Astrocyte (in vitro differentiated cells and primary cell): Measurements from ENCODE around the gene SCAMP4.

Source experiments
- CTCF ChIP-seq: IDR thresholded peaks from 2 replicates; pipeline ENCODE4 v1.5.1; 2011; ENCODE audit warnings: low read depth, mild to moderate bottlenecking, inconsistent platforms, low read length, moderate library complexity; ENCODE audit not compliant: insufficient read depth
- EZH2 ChIP-seq: IDR thresholded peaks from 2 replicates; pipeline ENCODE4 v1.6.1; 2012; ENCODE audit warnings: mild to moderate bottlenecking, low read length, inconsistent platforms; ENCODE audit not compliant: insufficient read depth

- TF ChIP-seq EZH2, result no peak
- no peak for TF ChIP-seq CTCF
Measured at GRCh38 chr19:1863638-1864479, 41.3 kb upstream of the SCAMP4 start.
